Muscle layer of colon (tissue), 2 donors: ENCODE data around the gene TEKT5.

Experiments used
- H3K27ac ChIP-seq: one replicate; pipeline ENCODE4 v1.7.0; 2013; ENCODE audit warnings: low read depth, mild to moderate bottlenecking, low read length, moderate library complexity
- H3K27me3 ChIP-seq, 2 donors: one replicate each; pipeline ENCODE4 v1.7.0; 2013; ENCODE audit warnings: low read length in 2 of 2, mild to moderate bottlenecking in 2 of 2; ENCODE audit not compliant: insufficient read depth in 2 of 2, control insufficient read depth in 1 of 2
- H3K36me3 ChIP-seq: one replicate; pipeline ENCODE4 v1.7.0; 2013; ENCODE audit warnings: mild to moderate bottlenecking, low read length; ENCODE audit not compliant: insufficient read depth
- H3K4me1 ChIP-seq: one replicate; pipeline ENCODE4 v1.7.0; 2013; ENCODE audit warnings: mild to moderate bottlenecking, low read length; ENCODE audit not compliant: insufficient read depth
- H3K4me3 ChIP-seq, 2 donors: one replicate each; pipeline ENCODE4 v1.7.0; 2013; ENCODE audit warnings: low read length in 2 of 2, low read depth in 1 of 2, mild to moderate bottlenecking in 1 of 2, moderate library complexity in 1 of 2
- H3K9ac ChIP-seq: one replicate; pipeline ENCODE4 v1.7.0; 2013; ENCODE audit warnings: low read length
- H3K9me3 ChIP-seq: one replicate; pipeline ENCODE4 v1.7.0; 2013; ENCODE audit warnings: mild to moderate bottlenecking, low read length
- donor health status: abdominal sarcoma.
- donor health status: Adenocarcinoma of cecum.

The TEKT5 gene

GRCh38 chr16:10613785-10614485 is 80.8 kb downstream of the TEKT5 start:
- H3K27ac ChIP-seq: no peak overlapping the region
- H3K9me3 ChIP-seq: no peaks in the 10 kb centered on the region
- no peaks in the 10 kb centered on the region for H3K27me3 ChIP-seq
- H3K9ac ChIP-seq: no peak overlapping the region
- no peak overlapping the region for H3K4me3 ChIP-seq
- no peaks in the 10 kb centered on the region for H3K36me3 ChIP-seq
- H3K4me1 ChIP-seq: peaks cover 21% of the 10 kb centered on the region

GRCh38 chr16:10612649-10613179 is 82.0 kb downstream of the TEKT5 start:
- Histone ChIP-seq H3K27ac (no peak overlapping the region), H3K4me1 (peaks cover 19% of the 10 kb centered on the region), H3K9me3 (no peaks in the 10 kb centered on the region), H3K4me3 (no peak overlapping the region), H3K27me3 (no peaks in the 10 kb centered on the region), H3K9ac (no peak overlapping the region), H3K36me3 (no peaks in the 10 kb centered on the region)

DNA sequence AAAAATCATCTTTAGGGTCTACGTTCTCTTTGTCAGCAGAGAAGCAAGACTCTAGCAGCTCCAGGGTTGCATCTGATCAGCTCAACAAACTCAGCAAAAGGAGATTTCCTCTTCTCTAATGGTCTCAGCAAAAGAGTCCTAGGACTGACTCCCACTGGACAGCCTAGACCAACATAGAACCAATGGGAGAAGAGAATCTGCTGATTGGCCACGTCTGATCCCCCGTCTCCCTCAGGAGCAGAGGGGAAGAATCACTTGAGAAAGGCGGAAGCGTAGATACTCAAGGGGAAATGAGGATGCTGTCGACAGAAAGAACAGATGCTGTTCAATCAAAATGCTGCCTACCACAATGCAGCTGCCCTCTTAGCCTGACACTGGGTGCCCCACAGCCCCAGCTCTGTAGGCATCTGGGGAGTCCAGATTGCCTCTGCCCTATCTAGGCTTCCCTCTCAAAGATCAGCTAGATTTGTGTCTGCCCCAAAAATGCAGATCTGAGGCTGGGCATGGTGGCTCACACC is 82.8 kb downstream of the TEKT5 start:
- no peaks in the 10 kb centered on the region for H3K27me3 ChIP-seq
- no peaks in the 10 kb centered on the region for H3K9me3 ChIP-seq
- H3K36me3 ChIP-seq: no peaks in the 10 kb centered on the region

DNA sequence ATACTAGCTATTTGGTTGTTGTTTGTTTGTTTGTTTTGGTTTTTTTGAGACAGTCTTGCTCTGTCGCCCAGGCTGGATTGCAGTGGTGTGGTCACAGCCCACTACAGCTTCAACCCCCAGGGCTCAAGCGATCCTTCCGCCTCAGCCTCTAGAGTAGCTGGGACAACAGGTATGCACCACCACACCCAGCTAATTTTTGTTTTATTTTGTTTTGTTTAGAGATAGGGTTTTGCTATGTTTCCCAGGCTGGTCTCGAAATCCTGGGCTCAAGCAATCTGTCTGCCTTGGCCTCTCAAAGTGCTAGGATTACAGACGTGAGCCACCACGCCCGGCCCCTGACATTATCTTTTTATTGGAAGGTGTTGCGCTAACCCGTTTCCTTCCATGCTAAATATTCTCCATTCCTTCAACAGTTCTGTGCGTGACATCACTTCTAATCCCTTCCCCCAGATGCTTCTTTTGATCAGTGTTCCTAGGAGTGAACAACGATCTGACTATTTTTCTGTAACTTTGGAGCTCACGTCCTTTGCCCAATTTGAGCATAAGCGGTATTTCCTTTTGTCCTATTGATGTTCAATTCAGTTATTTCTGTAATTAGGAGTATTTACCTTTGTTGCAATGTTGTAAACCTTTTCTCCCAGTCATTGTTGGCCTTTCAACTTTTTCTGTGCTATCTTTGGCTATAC is 84.1 kb downstream of the TEKT5 start:
- no peak overlapping the region for H3K9ac ChIP-seq
- no peak overlapping the region for H3K4me3 ChIP-seq
- H3K27me3 ChIP-seq: no peaks in the 10 kb centered on the region
- peaks cover 8% of the 10 kb centered on the region for H3K4me1 ChIP-seq
- no peaks in the 10 kb centered on the region for H3K36me3 ChIP-seq
- H3K9me3 ChIP-seq: no peaks in the 10 kb centered on the region
- H3K27ac ChIP-seq: no peak overlapping the region

More for the DNA sequence above, 82.8 kb downstream of the TEKT5 start:
- Histone ChIP-seq H3K4me3 (no peak overlapping the region), H3K4me1 (peaks cover 11% of the 10 kb centered on the region), H3K27ac (no peak overlapping the region), H3K9ac (no peak overlapping the region)

DNA sequence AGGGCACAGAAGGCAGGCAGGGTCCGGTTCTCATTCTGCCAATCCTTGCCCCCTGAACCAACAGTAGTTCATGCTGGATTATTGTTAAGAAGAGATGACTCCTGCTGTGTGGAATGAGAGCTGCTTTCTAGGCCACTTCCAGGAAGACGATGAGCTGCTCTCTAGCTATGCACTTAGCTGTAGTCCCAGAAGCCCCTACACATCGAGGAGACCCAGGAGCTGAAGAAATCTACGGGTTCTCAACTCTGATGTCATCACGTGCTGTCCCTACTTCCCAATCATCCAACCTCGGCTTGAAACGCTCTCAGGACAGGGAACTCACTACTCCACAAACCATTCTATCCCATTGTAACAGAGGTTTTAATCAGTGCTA is 85.3 kb downstream of the TEKT5 start:
- Histone ChIP-seq H3K27ac (peak overlapping the region; percentile 58), H3K9ac (no peak overlapping the region), H3K27me3 (no peaks in the 10 kb centered on the region), H3K36me3 (no peaks in the 10 kb centered on the region), H3K4me1 (peaks cover 8% of the 10 kb centered on the region), H3K4me3 (no peak overlapping the region), H3K9me3 (no peaks in the 10 kb centered on the region)

- Histone ChIP-seq H3K27me3 (no peaks in the 10 kb centered on the region), H3K9ac (no peak overlapping the region), H3K4me3 (no peak overlapping the region), H3K27ac (peak overlapping the region; percentile 58), H3K36me3 (no peaks in the 10 kb centered on the region), H3K4me1 (peaks cover 8% of the 10 kb centered on the region), H3K9me3 (no peaks in the 10 kb centered on the region)
These were observed 85.9 kb downstream of the TEKT5 start for GRCh38 chr16:10608687-10609401.

- no peaks in the 10 kb centered on the region for H3K27me3 ChIP-seq
- H3K4me1 ChIP-seq: peaks cover 11% of the 10 kb centered on the region
- no peak overlapping the region for H3K9ac ChIP-seq
- no peak overlapping the region for H3K27ac ChIP-seq
- no peak overlapping the region for H3K4me3 ChIP-seq
- H3K9me3 ChIP-seq: no peaks in the 10 kb centered on the region
- no peaks in the 10 kb centered on the region for H3K36me3 ChIP-seq
These were observed 87.6 kb downstream of the TEKT5 start for GRCh38 chr16:10607157-10607556.

GRCh38 chr16:10606607-10607006 is 88.1 kb downstream of the TEKT5 start:
- Histone ChIP-seq H3K4me1 (peaks cover 17% of the 10 kb centered on the region), H3K27me3 (no peaks in the 10 kb centered on the region), H3K4me3 (no peak overlapping the region), H3K27ac (no peak overlapping the region), H3K9ac (no peak overlapping the region), H3K36me3 (no peaks in the 10 kb centered on the region), H3K9me3 (no peaks in the 10 kb centered on the region)

DNA sequence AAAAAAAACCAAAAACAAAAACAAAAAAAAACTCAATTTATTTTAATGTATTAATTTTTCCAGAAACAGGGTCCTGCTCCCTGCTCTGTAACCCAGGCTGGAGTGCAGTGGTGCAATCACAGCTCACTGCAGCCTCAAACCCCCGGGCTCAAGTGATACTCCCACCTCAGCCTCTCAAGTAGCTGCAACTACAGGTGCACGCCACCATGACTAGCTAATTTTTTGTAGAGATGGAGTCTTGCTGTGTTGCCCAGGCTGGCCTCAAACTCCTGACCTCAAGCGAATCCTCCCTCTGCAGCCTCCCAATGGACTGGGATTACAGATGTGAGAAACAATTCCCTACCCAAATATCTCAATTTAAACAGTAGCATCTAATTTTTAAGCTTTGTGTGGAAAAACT is 89.1 kb downstream of the TEKT5 start:
- Histone ChIP-seq H3K9ac (no peak overlapping the region), H3K36me3 (no peaks in the 10 kb centered on the region), H3K4me1 (peaks cover 21% of the 10 kb centered on the region), H3K27me3 (no peaks in the 10 kb centered on the region), H3K27ac (no peak overlapping the region), H3K4me3 (no peak overlapping the region), H3K9me3 (no peaks in the 10 kb centered on the region)

DNA sequence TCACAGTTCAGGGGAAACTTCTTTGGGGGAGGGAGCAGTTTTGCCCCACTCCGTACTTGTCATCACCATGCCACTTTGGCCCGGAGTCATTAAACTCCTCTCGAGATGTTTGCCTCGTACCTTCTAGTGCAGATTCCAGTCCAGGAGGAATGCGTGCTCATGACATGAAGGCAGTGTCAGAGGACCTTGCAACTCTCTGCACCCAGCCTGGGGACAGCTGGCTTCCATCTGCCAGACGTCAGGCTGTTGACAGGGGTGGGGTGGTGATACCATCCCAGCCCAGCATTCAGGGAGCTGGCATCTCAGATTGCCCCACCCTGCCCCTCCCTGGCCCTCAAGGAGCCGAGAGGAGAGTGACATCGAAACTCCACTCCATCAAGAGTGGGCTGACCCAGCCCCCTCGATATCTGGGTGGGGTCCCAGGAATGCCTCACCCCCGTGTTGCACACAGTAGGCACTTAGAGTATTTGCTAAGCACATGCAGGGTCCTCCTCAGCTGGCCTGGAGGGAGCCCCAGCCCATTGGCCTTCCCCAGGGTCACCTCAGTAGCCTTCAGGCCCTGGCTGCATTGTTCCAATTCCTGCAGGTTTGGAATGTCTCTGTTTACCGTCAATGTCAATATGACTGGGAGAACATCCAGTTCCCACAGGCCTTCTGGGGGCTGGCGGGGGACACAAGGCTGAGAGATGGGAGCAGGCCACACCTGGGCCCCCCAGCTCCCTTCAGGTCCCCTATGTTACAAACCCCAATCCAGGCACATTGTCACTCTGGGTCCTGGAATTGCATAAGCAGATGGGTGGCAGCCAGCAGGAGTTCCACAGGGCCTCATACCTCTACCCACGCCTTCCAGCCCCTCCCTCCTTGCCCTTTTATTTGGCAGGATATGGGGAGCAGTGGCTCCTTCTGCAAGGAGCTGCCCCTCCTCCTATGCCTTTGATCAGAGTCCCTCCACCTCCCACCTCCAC is 93.0 kb downstream of the TEKT5 start:
- peak overlapping the region in 1 of 2 donors; percentile 41 for H3K4me3 ChIP-seq
- H3K27me3 ChIP-seq: peaks cover 0 to 3% of the 10 kb centered on the region in 2 donors
- no peak overlapping the region for H3K9ac ChIP-seq
- H3K27ac ChIP-seq: no peak overlapping the region
- H3K36me3 ChIP-seq: no peaks in the 10 kb centered on the region
- H3K4me1 ChIP-seq: peaks cover 13% of the 10 kb centered on the region
- H3K9me3 ChIP-seq: no peaks in the 10 kb centered on the region
